Small intestine (tissue), 7 donors: ENCODE data around the gene DENND4A. TPM values are rescaled to one million over a fixed set of nuclear protein-coding genes. Genes with fewer than 3 reads are reported as not detected.
A peak's percentile ranks its signal among the peaks of the same experiment; 100 is the strongest.

Experiments
- DNase-seq, 2 donors: peaks; one replicate each; pipeline versions ENCODE4 v3.0.0 to v3.0.0-alpha.2; 2013
- FAIRE-seq: peaks from 2 replicates; lab custom pipeline; 2012; peaks lifted over from hg19 to GRCh38; lab: Jason Lieb, UNC
- H3K27ac ChIP-seq, 3 donors: one replicate each; pipeline ENCODE4 v1.5.1; 2013; ENCODE audit warnings: low read length in 2 of 3, mild to moderate bottlenecking in 2 of 3, control low read depth in 1 of 3, inconsistent platforms in 1 of 3, low read depth in 1 of 3, moderate library complexity in 1 of 3
- H3K27me3 ChIP-seq, 3 donors: one replicate each; pipeline ENCODE4 v1.6.1; 2013; ENCODE audit warnings: low read length in 3 of 3, inconsistent platforms in 1 of 3; ENCODE audit not compliant: control insufficient read depth in 3 of 3, insufficient read depth in 3 of 3
- H3K36me3 ChIP-seq, 3 donors: one replicate each; pipeline ENCODE4 v1.6.1; 2013; ENCODE audit warnings: low read length in 3 of 3, inconsistent platforms in 1 of 3, low read depth in 1 of 3, mild to moderate bottlenecking in 1 of 3, moderate library complexity in 1 of 3; ENCODE audit not compliant: control insufficient read depth in 3 of 3, insufficient read depth in 2 of 3
- H3K4me1 ChIP-seq, 3 donors: one replicate each; pipeline ENCODE4 v1.6.1; 2013; ENCODE audit warnings: low read length in 2 of 3, inconsistent platforms in 1 of 3, low read depth in 1 of 3, mild to moderate bottlenecking in 1 of 3, moderate library complexity in 1 of 3; ENCODE audit not compliant: control insufficient read depth in 3 of 3, insufficient read depth in 2 of 3
- H3K4me3 ChIP-seq, 3 donors: one replicate each; pipeline ENCODE4 v1.5.1; 2013; ENCODE audit warnings: low read length in 3 of 3, control low read depth in 1 of 3, inconsistent platforms in 1 of 3, low read depth in 1 of 3, mild to moderate bottlenecking in 1 of 3, moderate library complexity in 1 of 3
- H3K9me3 ChIP-seq, 2 donors: one replicate each; pipeline ENCODE4 v1.6.1; 2013; ENCODE audit warnings: low read depth in 1 of 2, low read length in 1 of 2; ENCODE audit not compliant: control insufficient read depth in 2 of 2, insufficient read depth in 1 of 2
- WGBS, 3 donors: extraction: QIAGEN DNeasy Blood & Tissue Kit; methylation state at CpG; one replicate each; pipeline ENCODE4 v1.1.7; 2013; 5-methylcytosine and 5-hydroxymethylcytosine counted together
- polyA plus RNA-seq, 4 donors: library from polyadenylated mRNA; stranded (reverse) in 3 of 4; unstranded in 1 of 4; fragments of 200-250 nt in 3 of 4; fragments of 120-200 nt in 1 of 4; gene quantifications; one replicate each; pipeline versions ENCODE4 v1.2.1 to v1.2.3, GENCODE V29; 2013
- donor health status: healthy with polysubstance abuse.
- donor health status: control.
- donor health status: control.
- donor health status: Bipolar disorder and iron deficiency.
- donor health status: healthy.

Gene DENND4A
- polyA plus RNA-seq, 4 donors = 2.4 to 25.5 (median 6.6) TPM

DNA sequence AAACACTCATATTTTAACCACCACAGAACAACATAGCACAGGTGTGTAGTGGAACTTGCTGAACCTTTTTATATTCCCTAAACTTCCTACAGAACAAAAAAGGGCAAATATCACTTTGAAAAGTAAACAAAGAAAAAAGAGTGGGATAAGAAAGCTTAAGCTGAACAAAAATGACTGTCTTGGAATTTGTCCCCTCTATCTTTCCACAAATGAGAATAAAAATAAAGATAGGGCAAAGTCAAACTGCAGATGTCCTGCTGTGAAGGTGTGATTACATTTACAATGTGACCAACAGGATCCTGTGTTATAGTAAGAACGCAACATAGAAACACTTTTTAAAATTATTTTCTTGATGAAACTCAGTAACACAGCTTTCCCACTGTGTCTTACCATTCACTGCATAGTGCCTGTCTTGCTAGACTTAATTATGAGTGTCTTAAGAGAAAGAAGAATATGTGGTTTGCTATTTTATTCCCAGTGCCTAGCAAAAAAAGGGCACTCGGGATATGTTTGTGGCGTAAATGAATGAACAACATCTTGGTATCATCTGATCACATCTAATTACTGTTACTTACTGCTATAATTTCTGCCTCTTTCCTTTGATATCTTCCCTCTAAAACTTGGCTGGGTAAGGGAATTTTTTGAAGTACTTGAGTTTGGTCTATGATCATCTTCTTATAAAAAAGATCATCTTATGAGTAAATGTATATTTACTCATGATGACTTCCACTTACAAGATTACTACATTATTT lies 67.5 kb downstream of the DENND4A start:
- H3K36me3 ChIP-seq = peaks cover 0 to 21% (median 0%) of the 10 kb centered on the region in 3 donors
- no peak for FAIRE-seq
- H3K27me3 ChIP-seq = no peaks in the 10 kb centered on the region
- peak; percentile 58 to 80 for DNase-seq
- H3K9me3 ChIP-seq = no peaks in the 10 kb centered on the region
- peaks cover 0 to 16% (median 2%) of the 10 kb centered on the region in 3 donors for H3K4me1 ChIP-seq
- H3K4me3 ChIP-seq = no peak overlapping the region
- H3K27ac ChIP-seq = peak overlapping the region in 2 of 3 donors; percentile 11 to 94
- WGBS, 3 donors = 24 to 64% (median 45%) methylated on average over 3 of the region's 3 CpGs

DNA sequence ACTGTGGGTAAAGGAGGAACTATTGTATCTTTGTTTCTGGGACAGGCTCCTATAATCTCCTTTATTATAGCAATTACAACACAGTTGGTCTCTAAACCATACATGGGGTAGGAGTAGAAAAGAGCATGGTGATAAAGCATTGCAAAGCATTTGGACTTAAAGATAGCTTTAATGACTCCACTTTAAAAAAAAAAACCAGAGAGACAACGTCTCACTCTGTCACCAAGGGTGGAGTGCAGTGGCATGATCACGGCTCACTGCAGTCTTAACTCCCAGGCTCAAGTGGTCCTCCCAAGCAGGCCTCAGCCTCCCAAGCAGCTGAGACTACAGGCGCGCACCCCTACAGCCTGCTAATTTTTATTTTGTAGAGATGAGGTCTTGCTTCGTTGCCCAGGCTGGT lies 68.2 kb downstream of the DENND4A start:
- 38 to 69% (median 41%) methylated on average over 5 of the region's 5 CpGs for WGBS, 3 donors
- peaks cover 0 to 21% (median 3%) of the 10 kb centered on the region in 3 donors for H3K36me3 ChIP-seq
- no peaks in the 10 kb centered on the region for H3K27me3 ChIP-seq
- peak overlapping the region; percentile 11 to 94 (median 30) for H3K27ac ChIP-seq
- H3K9me3 ChIP-seq = no peaks in the 10 kb centered on the region
- no peak overlapping the region for H3K4me3 ChIP-seq
- DNase-seq (peak; percentile 25 to 75), FAIRE-seq (no peak)
- peaks cover 0 to 16% (median 2%) of the 10 kb centered on the region in 3 donors for H3K4me1 ChIP-seq

DNA sequence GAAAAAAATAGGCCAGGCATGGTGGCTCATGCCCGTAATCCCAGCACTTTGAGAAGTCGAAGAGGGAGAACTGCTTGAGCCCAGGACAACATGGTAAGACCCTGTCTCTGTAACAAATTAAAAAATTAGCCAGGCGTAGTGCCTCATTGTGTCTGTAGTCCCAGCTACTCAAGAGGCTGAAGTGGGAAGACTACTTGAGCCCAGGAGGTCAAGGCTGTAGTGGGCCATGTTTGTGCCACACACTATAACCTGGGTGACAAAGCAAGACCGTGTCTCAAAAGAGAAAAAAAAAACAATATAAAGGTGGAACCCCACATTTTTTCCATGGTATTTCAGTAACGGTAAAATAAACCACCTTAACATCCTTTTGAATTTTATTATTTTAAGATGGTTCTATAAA lies 69.9 kb downstream of the DENND4A start:
- Histone ChIP-seq H3K4me3 (no peak overlapping the region), H3K36me3 (peaks cover 0 to 16% (median 4%) of the 10 kb centered on the region in 3 donors), H3K4me1 (peaks cover 0 to 16% (median 2%) of the 10 kb centered on the region in 3 donors), H3K9me3 (no peaks in the 10 kb centered on the region), H3K27ac (no peak overlapping the region), H3K27me3 (no peaks in the 10 kb centered on the region)
- FAIRE-seq (no peak), DNase-seq (no peak)
- 92 to 97% (median 96%) methylated on average over 5 of the region's 5 CpGs for WGBS, 3 donors

DNA sequence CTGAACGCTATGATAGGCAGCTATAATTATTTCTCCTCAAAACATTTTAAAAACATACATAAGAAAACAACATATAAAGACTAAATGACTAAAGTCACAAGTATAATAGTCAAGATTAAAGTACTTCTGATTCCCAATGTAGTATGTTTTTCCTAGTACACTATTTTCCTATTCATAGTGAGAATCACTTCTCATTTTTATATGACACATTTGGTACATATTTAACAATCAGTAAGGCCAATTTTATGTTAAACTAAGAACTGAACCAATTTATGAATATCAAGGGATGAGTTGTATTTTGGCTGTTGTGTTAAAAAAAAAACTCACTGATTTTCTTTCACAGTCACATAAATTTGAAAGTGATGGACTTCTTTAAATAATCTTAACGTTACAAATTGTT lies 79.7 kb downstream of the DENND4A start:
- Histone ChIP-seq H3K4me3 (no peak overlapping the region), H3K27me3 (no peaks in the 10 kb centered on the region), H3K27ac (no peak overlapping the region), H3K4me1 (no peaks in the 10 kb centered on the region), H3K36me3 (peaks cover 5 to 13% (median 6%) of the 10 kb centered on the region in 3 donors), H3K9me3 (peaks cover 0 to 4% of the 10 kb centered on the region in 2 donors)
- DNase-seq (no peak), FAIRE-seq (no peak)
- WGBS, 3 donors = 78 to 83% (median 83%) methylated on average over 2 of the region's 2 CpGs

DNA sequence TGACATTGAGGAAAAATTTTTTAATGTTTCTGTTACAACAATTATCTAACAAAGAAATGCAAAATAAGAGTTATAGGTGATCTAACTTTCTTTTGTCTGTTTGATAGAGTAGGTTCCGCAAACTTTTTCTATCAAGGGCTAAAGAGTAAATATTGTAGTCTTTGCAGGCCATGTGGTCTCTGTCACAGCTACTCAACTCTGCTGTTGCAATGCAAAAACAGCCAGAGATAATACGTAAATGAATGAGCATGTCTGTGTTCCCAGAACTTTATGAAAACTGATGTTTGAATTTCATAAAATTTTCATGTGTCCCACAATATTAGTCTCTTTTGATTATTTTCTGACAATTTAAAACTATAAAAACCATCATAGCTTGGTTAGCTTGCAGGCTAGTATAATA lies 97.0 kb downstream of the DENND4A start:
- H3K4me3 ChIP-seq = no peak overlapping the region
- no peak overlapping the region for H3K27ac ChIP-seq
- FAIRE-seq (no peak), DNase-seq (no peak)
- peaks cover 0 to 3% (median 0%) of the 10 kb centered on the region in 3 donors for H3K4me1 ChIP-seq
- WGBS, 3 donors = 67 to 91% (median 83%) methylated on average over 2 of the region's 2 CpGs
- peaks cover 7 to 11% (median 8%) of the 10 kb centered on the region in 3 donors for H3K36me3 ChIP-seq
- H3K27me3 ChIP-seq = no peaks in the 10 kb centered on the region
- H3K9me3 ChIP-seq = no peaks in the 10 kb centered on the region

DNA sequence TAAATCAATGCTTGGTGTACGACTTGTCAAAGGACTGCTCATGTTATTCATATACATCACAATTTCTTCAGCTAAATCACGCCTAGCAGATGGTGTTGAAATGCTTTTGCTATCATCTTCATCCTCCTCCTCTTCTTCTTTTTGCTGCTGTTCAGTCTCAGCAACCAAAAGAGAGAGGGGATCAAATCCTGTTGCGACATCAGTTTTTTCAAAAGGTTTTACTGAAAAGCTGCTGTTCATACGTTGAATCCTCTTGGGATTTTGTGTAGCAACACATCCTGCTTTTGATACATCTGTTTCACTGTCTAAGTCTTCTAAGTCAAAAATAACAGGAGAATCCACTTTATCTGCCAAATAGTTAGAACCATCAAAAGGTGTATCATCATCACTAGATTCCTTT lies 101.3 kb downstream of the DENND4A start:
- Histone ChIP-seq H3K9me3 (no peaks in the 10 kb centered on the region), H3K27ac (no peak overlapping the region), H3K4me1 (peaks cover 0 to 3% (median 0%) of the 10 kb centered on the region in 3 donors), H3K36me3 (peaks cover 2 to 15% (median 10%) of the 10 kb centered on the region in 3 donors), H3K4me3 (no peak overlapping the region), H3K27me3 (no peaks in the 10 kb centered on the region)
- 94 to 98% (median 95%) methylated on average over 4 of the region's 4 CpGs for WGBS, 3 donors
- FAIRE-seq = no peak
- no peak for DNase-seq

DNA sequence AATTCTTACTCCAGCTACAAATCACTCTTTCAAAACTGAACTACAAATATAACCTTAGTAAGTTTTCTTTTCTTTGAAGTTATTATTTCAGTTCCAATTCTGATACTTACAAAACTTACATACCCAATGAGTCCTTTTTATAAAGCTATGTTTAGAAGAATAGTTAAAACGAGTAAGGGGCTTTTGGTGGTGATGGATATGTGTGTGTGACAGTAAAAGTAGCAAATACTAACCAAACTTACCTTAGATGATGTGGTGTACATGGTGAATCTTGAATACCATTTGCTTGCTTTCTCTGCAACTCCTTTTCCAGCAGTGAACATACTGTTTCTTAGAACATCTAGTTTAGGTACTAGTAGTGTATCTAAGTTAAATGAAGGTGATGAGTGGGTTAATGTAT lies 101.9 kb downstream of the DENND4A start:
- Histone ChIP-seq H3K4me3 (no peak overlapping the region), H3K36me3 (peaks cover 2 to 15% (median 10%) of the 10 kb centered on the region in 3 donors), H3K27ac (no peak overlapping the region), H3K9me3 (no peaks in the 10 kb centered on the region), H3K27me3 (no peaks in the 10 kb centered on the region), H3K4me1 (peaks cover 0 to 3% (median 0%) of the 10 kb centered on the region in 3 donors)
- DNase-seq (no peak), FAIRE-seq (no peak)
- WGBS, 3 donors = 75 to 78% (median 76%) methylated on average over 1 of the region's 1 CpG

DNA sequence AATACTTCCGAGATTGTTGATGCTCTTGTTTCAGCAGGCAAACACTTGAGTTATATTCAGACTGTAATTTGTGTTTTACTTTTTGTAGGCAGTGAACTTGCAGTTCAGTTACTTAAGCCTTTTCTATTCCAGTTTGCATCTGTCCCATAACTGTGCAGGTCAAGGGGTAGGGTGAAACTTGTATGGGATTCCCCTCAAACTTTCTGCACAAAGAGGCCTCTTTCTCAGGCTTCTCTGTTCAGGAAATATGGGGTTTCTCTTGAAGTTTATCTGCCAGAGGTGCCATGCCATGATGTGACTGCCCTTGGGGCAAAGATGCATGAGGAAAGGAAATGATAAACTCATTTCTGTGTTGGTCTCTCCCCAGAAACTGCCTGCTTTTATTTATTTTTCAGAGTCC lies 103.6 kb downstream of the DENND4A start:
- Histone ChIP-seq H3K27ac (no peak overlapping the region), H3K4me1 (peaks cover 0 to 3% (median 0%) of the 10 kb centered on the region in 3 donors), H3K9me3 (no peaks in the 10 kb centered on the region), H3K4me3 (no peak overlapping the region), H3K36me3 (peaks cover 2 to 14% (median 10%) of the 10 kb centered on the region in 3 donors), H3K27me3 (no peaks in the 10 kb centered on the region)
- no peak for DNase-seq
- 88 to 94% (median 90%) methylated on average over 1 of the region's 1 CpG for WGBS, 3 donors
- FAIRE-seq = no peak
